Endothelial cell of umbilical vein (primary cell): ENCODE results near the gene BCAS3. TPM values are rescaled to one million over a fixed set of nuclear protein-coding genes. Genes with fewer than 3 reads are reported as not detected.

Experiments
- BruUV-seq: library from RNA; stranded (reverse); fragments of 400-500 nt; replicated peaks from 2 replicates; lab custom pipeline; 2021; lab: Mats Ljungman, UMichigan
- CTCF ChIA-PET: fragments of 300-600, 350-600 bp; sonication (Branson Sonifier 250); formaldehyde crosslinking; loops from one replicate; lab custom pipeline; 2021; ENCODE audit warnings: antibody characterized with exemption, inconsistent platforms; lab: Charles Lee
- POLR2A ChIA-PET: fragments of 300-600, 350-600 bp; sonication (Branson Sonifier 250); formaldehyde crosslinking; loops from one replicate; lab custom pipeline; 2021; ENCODE audit warnings: antibody characterized with exemption, inconsistent platforms; lab: Charles Lee
- DNase-seq: peaks from one replicate; pipeline ENCODE4 v3.0.0-alpha.2; 2011; ENCODE audit warnings: low read depth, low spot score
- FAIRE-seq: peaks from 2 replicates; lab custom pipeline; 2011; peaks lifted over from hg19 to GRCh38; lab: Jason Lieb, UNC
- H2AFZ ChIP-seq: 2 replicates; pipeline ENCODE4 v1.6.0; 2012; ENCODE audit warnings: low read depth, low read length, control low read depth, inconsistent platforms
- H3K27ac ChIP-seq: 2 replicates; pipeline ENCODE4 v1.5.1; 2011; ENCODE audit warnings: low read depth, mild to moderate bottlenecking, control low read depth, low read length, moderate library complexity; ENCODE audit not compliant: insufficient read depth
- H3K27me3 ChIP-seq, 2 experiments: 2 replicates each; pipeline versions ENCODE4 v1.6.0 to v1.6.1; 2011; ENCODE audit warnings: low read length in 2 of 2, mixed read lengths in 1 of 2; ENCODE audit not compliant: control insufficient read depth in 2 of 2, insufficient read depth in 2 of 2
- H3K36me3 ChIP-seq, 2 experiments: 2 replicates in 1 of 2; 3 replicates in 1 of 2; pipeline ENCODE4 v1.5.1; 2011; ENCODE audit warnings: low read length in 2 of 2, mild to moderate bottlenecking in 1 of 2, moderate library complexity in 1 of 2; ENCODE audit not compliant: control insufficient read depth in 2 of 2, insufficient read depth in 2 of 2; ENCODE audit errors: extremely low read depth in 1 of 2
- H3K4me1 ChIP-seq: 3 replicates; pipeline ENCODE4 v1.5.1; 2011; ENCODE audit warnings: mild to moderate bottlenecking, low read length; ENCODE audit not compliant: control insufficient read depth, insufficient read depth; ENCODE audit errors: extremely low read depth
- H3K4me2 ChIP-seq: 2 replicates; pipeline ENCODE4 v1.6.1; 2011; ENCODE audit warnings: low read length, control low read depth, mixed read lengths; ENCODE audit not compliant: insufficient read depth
- H3K4me3 ChIP-seq, 3 experiments: fragments of 200-600 bp in 1 of 3; sonication (generic), shearing (Covaris generic) in 1 of 3; replicated peaks in 1 of 3; 2 replicates each; pipeline ENCODE4 v1.5.1; 2011 to 2016; ENCODE audit warnings: control low read depth in 3 of 3, low read length in 3 of 3, mild to moderate bottlenecking in 2 of 3, inconsistent platforms in 1 of 3, low read depth in 1 of 3, moderate library complexity in 1 of 3; ENCODE audit not compliant: insufficient read depth in 1 of 3
- H3K79me2 ChIP-seq: 2 replicates; pipeline ENCODE4 v1.6.0; 2012; ENCODE audit warnings: low read length, inconsistent platforms; ENCODE audit not compliant: control insufficient read depth, insufficient read depth
- H3K9ac ChIP-seq: replicated peaks from 2 replicates; pipeline ENCODE3; 2011; ENCODE audit warnings: low read length, control low read depth; ENCODE audit not compliant: insufficient read depth; ENCODE audit errors: extremely low read depth
- H3K9me1 ChIP-seq: replicated peaks from 3 replicates; pipeline ENCODE4 v1.6.0; 2011; ENCODE audit warnings: mild to moderate bottlenecking, low read length; ENCODE audit not compliant: control insufficient read depth, insufficient read depth; ENCODE audit errors: extremely low read depth
- H3K9me3 ChIP-seq: replicated peaks from 2 replicates; pipeline ENCODE4 v1.5.1; 2012; ENCODE audit warnings: low read length, inconsistent platforms; ENCODE audit not compliant: control insufficient read depth, insufficient read depth
- H4K20me1 ChIP-seq: replicated peaks from 2 replicates; pipeline ENCODE3; 2011; ENCODE audit warnings: mild to moderate bottlenecking, low read length; ENCODE audit not compliant: control insufficient read depth, insufficient read depth; ENCODE audit errors: extremely low read depth
- CTCF ChIP-seq, 2 donors: IDR thresholded peaks; 1 replicate in 1 of 2; 2 replicates in 1 of 2; pipeline ENCODE4 v1.5.1; 2011; ENCODE audit warnings: low read length in 2 of 2, mild to moderate bottlenecking in 2 of 2, moderate library complexity in 2 of 2, control low read depth in 1 of 2, inconsistent platforms in 1 of 2, low read depth in 1 of 2; ENCODE audit not compliant: insufficient read depth in 1 of 2; ENCODE audit errors: extremely low read depth in 1 of 2
- EZH2 ChIP-seq: IDR thresholded peaks from 2 replicates; pipeline ENCODE4 v1.6.1; 2012; ENCODE audit warnings: borderline replicate concordance, low read depth, mild to moderate bottlenecking, moderate library complexity, low read length, inconsistent platforms; ENCODE audit not compliant: severe bottlenecking
- JUN ChIP-seq: IDR thresholded peaks from 2 replicates; pipeline ENCODE4 v1.6.1; 2011; ENCODE audit warnings: borderline replicate concordance, low read depth; ENCODE audit not compliant: insufficient read length, insufficient read depth
- POLR2AphosphoS5 ChIP-seq: IDR thresholded peaks from 2 replicates; pipeline ENCODE4 v1.6.1; 2012; ENCODE audit warnings: low read depth, mild to moderate bottlenecking, control low read depth, low read length, moderate library complexity; ENCODE audit not compliant: insufficient read depth
- dilution Hi-C: fragments of 300-500 bp; cut with MboI; formaldehyde crosslinking; loops from one replicate; pipeline ENCODE4 v1.15.0; 2019; ENCODE audit warnings: low sequenced_read_pairs; ENCODE audit not compliant: extremely low pct_ligation_motif_present
- intact Hi-C: fragments of 100-400 bp; cut with micrococcal nuclease; formaldehyde crosslinking; loops from one replicate; pipeline ENCODE4 v1.10.0; 2022
- polyA plus RNA-seq, 4 experiments: library from polyadenylated mRNA; depleted of rRNA in 3 of 4; stranded (reverse) in 3 of 4; unstranded in 1 of 4; fragments of >200 nt; gene quantifications; 2 replicates each; pipeline versions ENCODE4 v1.2.1 to v1.2.3, GENCODE V29; 2011 to 2012; ENCODE audit warnings: missing spikeins in 1 of 4
- total RNA-seq: library from RNA; stranded (reverse); gene quantifications from 2 replicates; pipeline ENCODE4 v1.2.3, GENCODE V29; 2021

Gene BCAS3
- total and polyA plus RNA-seq, 2 donors (not counting 3 experiments of a cell fraction or from before 2014, with no cell fraction given) = 8.2 to 16.0 TPM

GRCh38 chr17:61412143-61412859 lies 734.6 kb downstream of the BCAS3 start:
- H3K27me3 ChIP-seq = peaks cover 34 to 37% of the 10 kb centered on the region in 2 experiments
- intact Hi-C loops = loop anchor here (1.0 to 2.0 kb wide), 8 partner anchors 139 to 692 kb away; no protein-coding TSS in a partner anchor
- DNase-seq (peak; percentile 70), FAIRE-seq (peak; percentile 83)
- H3K9me1 ChIP-seq = no peaks in the 10 kb centered on the region
- peak; percentile 60 for TF ChIP-seq EZH2
- peak; percentile 19 for TF ChIP-seq POLR2AphosphoS5
- TF ChIP-seq CTCF (IDR thresholded peaks at IDR 0.05; ENCODE audit: extremely low read depth in 1 of 2, insufficient read depth in 1 of 2, low read depth in 1 of 2, low read length in 2 of 2) = peak; percentile 94 to 99
- no peak for TF ChIP-seq JUN
- no peak overlapping the region for H3K9ac ChIP-seq
- ChIA-PET CTCF (interaction anchor here (0.6 to 6.4 kb wide), 45 partner anchors 9 to 767 kb away, joined by 3 to 87 read pairs (median 5); partner anchors contain the start of gene TBX2), POLR2A (interaction anchor here (0.6 kb wide), 1 partner anchor 172 kb away, joined by 3 read pairs; no protein-coding TSS in a partner anchor)
- no peaks in the 10 kb centered on the region for H3K79me2 ChIP-seq
- H3K4me1 ChIP-seq = peaks cover 14% of the 10 kb centered on the region
- no peak overlapping the region for H3K27ac ChIP-seq
- H3K4me3 ChIP-seq = peak overlapping the region; percentile 6 to 43 (median 31)
- H2AFZ ChIP-seq = peak overlapping the region; percentile 90
- BruUV-seq = no TSS peak
- dilution Hi-C loops = no loop called here
- no peaks in the 10 kb centered on the region for H3K9me3 ChIP-seq
- no peaks in the 10 kb centered on the region for H4K20me1 ChIP-seq
- peak overlapping the region; percentile 67 for H3K4me2 ChIP-seq
- H3K36me3 ChIP-seq = no peaks in the 10 kb centered on the region
